Measurements from ENCODE around the gene NPHP4.
A peak's percentile ranks its signal among the peaks of the same experiment; 100 is the strongest.
"Not testable (repeated sequence)": the region's sequence is repeated elsewhere in the genome, so short reads cannot be mapped to it uniquely, and the experiment has no call there.

NPHP4 gene

DNA sequence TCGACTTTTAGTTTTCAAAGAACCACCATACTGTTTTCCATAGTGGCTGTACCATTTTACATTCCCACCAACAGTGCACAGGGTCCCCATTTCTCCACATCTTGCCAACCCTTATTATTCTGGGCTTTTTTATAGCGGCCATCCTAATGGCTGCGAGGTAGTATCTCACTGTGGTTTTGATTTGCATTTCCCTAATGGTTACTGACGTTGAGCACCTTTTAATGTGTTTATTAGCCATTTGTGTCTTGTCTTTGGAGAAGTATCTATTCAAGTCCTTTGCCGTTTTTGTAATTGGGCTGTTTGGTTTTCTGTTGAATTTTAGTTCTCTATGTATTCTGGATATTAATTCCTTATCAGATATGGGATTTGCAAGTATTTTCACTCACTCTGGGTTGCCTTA is 31.1 kb upstream of the NPHP4 start:
- no peak for DNase-seq (ENCODE audit: low spot score)

- no peak for DNase-seq (ENCODE audit: low spot score)
These were observed 30.0 kb upstream of the NPHP4 start for GRCh38 chr1:6022193-6022592.

DNA sequence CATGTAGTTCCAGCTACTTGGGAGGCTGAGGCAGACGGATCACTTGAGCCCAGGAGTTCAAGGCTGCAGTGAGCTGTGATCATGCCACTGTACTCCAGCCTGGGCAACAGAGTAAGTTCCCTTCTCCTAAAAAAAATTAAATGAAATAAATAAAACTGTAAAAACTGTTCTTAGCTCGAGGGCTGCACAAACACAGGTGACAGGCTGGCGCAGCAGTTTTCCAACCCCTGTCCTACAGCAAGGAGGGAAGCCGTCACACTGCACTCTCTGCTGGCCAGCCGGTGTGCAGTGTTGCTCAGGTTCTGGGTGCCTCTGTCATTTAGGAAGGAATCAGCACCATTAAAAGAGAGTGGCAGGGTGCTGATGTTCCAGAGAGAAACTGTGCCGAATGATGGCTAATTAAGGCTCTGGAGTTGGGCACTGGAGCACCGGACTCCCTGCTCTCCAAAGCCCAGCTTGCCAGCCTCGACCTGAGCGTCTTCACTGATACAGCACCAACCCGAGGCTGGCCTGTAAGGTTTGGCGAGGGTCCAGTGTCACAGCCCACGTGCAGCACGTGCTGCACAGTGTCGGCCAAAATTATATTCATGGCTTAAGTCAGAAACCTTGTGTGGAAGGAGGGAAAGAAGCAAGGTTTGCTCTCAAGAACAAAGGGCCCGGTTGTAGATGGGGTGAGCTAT is 27.1 kb upstream of the NPHP4 start:
- no peak for DNase-seq (ENCODE audit: low spot score)

GRCh38 chr1:6017654-6018053 is 25.4 kb upstream of the NPHP4 start:
- not testable (repeated sequence) for DNase-seq (ENCODE audit: low spot score)

- DNase-seq (ENCODE audit: low spot score), result peak; percentile 50
These were observed 24.1 kb upstream of the NPHP4 start for GRCh38 chr1:6016191-6016865.

- DNase-seq (ENCODE audit: low spot score), result no peak
These were observed 22.1 kb upstream of the NPHP4 start for GRCh38 chr1:6014130-6014999.

GRCh38 chr1:6013491-6013890 is 21.3 kb upstream of the NPHP4 start:
- DNase-seq (ENCODE audit: low spot score), result no peak

DNA sequence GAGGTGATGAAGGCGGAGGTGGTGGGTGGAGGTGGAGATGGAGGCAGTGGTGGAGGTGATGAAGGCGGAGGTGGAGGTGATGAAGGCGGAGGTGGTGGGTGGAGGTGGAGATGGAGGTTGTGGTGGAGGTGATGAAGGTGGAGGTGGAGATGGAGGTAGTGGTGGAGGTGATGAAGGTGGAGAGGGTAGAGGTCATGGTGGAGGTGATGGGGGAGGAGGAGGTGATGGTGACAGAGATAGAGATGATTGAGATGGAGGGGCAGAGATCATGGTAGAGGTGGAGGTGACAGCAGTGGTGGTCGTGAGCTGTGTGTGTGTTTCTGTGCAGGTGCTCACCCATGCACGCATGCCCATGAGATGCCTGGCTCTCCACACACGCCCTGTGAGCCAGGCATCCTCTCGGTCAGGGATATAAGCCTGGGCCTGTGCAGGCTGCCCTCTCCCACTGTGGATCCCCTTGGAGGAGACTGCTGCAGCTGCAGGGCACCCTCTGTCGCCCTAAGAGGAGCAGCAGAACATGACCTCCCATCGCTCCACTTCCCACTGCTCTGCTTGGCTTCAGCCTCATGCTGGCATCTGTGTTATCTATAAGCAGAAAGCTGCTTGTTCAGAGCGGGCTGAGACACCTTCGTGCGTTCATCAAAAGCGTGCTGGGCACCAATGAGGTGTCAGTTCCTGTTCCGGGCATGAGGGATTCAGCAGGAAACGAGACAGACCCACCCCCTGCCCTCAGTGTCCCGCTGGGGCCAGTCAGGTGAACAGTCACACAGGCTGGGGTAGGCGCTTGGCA is 20.5 kb upstream of the NPHP4 start:
- no peak for DNase-seq (ENCODE audit: low spot score)

DNA sequence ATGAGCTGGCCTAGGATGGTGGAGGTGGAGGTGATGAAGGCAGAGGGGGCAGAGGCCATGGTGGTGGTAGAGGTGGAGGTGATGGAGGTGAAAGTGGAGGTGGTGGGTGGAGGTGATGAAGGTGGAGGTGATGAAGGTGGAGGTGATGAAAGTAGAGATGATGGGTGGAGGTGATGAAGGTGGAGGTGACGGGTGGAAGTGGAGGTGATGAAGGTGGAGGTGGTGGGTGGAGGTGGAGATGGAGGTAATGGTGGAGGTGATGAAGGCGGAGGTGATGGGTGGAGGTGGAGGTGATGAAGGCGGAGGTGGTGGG is 19.7 kb upstream of the NPHP4 start:
- DNase-seq (ENCODE audit: low spot score), result no peak

DNA sequence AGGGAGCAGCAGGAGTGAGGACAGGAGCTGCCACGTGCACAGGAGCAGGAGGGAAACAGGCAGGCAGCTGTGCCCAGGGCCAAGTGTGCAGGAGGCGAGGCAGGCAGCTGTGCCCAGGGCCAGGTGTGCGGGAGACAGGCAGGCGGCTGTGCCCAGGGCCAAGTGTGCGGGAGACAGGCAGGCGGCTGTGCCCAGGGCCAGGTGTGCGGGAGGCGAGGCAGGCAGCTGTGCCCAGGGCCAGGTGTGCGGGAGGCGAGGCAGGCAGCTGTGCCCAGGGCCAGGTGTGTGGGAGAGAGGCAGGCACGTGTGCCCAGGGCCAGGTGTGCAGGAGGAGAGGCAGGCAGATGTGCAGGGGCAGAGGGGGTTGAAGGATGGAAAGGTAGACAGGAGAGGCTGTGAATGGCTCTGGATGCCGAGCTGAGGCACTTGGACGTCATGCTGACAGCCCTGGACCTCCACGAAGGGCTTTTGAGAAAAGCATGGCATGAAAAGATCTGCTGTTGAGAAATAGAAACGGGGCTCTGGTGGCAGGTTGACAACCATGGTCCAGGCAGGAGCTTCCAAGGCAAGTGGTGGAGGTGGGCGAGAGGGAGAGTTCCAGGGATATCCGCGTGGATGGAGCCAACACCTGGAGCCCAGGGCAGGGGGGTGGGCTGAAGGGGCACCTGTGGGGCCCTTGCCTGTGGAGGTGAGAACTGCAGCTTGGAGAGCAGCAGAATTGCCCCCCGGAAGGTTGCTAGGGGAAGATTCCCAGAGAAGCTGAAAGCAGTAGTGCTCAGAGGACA is 19.1 kb upstream of the NPHP4 start:
- DNase-seq (ENCODE audit: low spot score), result no peak

GRCh38 chr1:6010554-6010953 is 18.3 kb upstream of the NPHP4 start:
- no peak for DNase-seq (ENCODE audit: low spot score)

DNA sequence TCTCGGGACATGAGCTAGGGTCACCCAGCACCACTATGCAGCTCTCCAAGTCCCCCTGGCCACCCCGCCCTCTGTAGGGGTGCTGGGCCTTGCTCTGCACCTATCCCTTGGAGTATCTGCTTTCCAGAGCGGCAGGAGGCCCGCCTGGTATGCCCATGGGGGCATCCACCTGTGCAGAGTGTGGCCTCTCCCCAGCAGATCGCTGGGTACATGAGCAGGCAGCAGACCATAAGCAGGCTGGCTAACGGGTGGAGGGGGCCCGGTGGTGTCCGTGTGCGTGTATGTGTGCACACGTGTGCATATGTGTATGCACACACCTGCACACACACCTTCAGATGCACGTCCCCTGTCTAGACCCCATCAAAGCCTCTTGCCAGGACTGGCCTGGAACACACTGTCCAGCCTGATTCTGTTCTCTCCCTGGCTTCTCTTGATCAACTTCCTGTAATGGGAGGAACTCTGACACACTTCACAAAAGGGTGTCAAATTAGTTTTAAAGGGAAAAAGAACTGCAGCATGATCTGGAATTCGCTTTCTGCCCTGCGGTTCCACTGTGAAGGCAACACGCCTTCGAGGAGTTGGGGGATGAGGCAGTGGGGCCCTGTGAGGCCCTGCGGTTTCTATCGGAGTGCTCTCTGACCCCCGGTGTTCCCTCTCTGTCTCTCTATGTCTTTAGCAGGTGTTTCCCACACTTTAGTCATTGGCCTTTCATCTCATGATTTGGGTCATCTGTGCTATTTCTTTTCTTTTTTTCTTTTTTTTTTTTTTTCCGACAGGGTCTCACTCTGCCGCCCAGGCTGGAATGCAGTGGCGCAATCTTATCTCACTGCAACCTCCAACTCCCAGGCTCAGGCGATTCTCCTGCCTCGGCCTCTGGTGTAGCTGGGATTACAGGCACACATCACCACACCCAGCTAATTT is 17.2 kb upstream of the NPHP4 start:
- no peak for DNase-seq (ENCODE audit: low spot score)

GRCh38 chr1:6008696-6009095 is 16.5 kb upstream of the NPHP4 start:
- DNase-seq (ENCODE audit: low spot score), result no peak

DNA sequence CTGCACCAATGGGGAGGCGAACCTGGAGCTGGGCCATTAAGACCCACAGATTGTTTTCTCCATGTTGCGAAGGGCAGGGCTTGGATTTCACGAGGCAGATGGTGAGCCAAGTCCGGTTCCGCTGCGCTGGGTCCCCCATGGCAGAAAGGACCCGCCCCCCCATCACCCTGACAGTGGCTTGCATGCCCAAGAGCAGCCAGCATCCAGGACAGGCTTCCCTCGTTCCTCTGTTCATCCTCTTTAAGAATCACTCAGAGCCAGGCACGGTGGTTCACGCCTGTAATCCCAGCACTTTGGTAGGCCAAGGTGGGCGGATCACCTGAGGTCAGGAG is 15.8 kb upstream of the NPHP4 start:
- DNase-seq (ENCODE audit: low spot score), result no peak

DNA sequence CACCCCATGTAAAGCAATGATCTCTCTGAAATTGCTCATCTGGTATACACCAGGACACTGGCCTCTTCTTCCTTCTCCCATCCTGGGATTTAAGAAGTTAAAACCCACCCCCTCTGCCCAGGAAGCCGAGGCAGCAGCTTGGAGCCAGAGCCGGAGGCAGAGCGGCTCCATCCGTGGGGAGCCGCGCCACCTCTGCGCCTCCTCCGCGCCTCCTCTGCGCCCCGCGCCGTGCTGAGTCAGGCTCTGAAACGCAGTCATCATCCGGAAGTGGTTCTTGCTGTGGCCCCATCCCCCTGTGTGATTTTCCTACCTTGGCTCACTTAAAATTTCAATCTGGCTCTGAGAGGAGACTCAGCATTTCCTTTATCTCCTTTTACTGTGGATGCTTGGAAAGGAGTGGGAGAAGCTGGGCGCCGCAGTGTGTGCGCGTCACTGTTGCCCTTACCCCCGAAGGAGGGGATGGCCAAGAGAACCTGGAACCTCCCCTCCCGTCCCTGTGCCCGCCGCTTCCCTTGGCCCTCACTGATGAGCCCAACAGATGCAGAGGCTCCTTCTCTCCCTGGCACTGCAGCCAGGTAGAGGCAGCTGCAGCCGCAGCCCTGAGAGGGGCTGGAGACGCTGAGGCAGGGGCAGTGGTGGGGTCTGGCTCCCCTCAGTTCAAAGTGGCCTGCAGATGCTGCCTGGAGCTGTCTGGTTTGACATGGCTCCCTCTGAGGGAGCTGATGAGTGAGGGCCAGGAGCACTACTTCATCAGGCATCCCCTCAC is 15.3 kb upstream of the NPHP4 start:
- peak; percentile 67 for DNase-seq (ENCODE audit: low spot score)

GRCh38 chr1:6006882-6007281 is 14.7 kb upstream of the NPHP4 start:
- DNase-seq (ENCODE audit: low spot score), result no peak

GRCh38 chr1:6005276-6005917 is 13.2 kb upstream of the NPHP4 start:
- DNase-seq (ENCODE audit: low spot score), result no peak

DNA sequence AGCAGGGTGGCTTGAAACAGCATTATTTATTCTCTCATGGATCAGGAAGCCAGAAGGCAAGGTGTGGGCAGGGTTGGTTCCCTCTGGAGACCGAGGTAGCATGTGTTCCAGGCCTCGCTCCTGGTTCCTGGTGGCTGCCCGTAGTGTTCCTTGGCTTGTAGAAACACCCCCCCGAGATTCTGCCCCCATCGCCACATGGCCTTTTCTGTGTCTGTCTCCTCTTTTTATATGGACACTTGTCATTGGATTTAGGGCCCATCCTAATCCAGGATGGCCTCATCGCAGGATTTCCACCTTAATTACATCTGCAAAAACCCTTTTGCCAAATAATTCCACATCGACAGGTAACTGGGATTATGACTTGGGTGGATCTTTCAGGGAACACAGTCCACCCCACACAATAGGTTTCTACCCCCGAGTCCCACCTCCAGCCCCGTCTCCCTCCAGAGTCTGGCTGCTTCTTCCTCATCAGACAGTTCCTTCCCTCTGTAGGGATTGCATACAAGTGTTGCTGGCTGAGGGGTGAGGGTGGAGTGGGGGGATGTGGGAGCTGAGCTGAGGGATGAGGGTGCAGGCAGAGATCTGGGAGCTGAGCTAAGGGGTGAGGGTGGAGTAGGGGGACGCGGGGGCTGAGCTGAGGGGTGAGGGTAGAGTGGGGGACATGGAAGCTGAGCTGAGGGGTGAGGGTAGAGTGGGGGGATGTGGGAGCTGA is 12.3 kb upstream of the NPHP4 start:
- no peak for DNase-seq (ENCODE audit: low spot score)
